Testis (tissue), 2 donors: ENCODE results near the gene PHLPP1.

Source experiments
- POLR2A ChIP-seq: fragments of 450-650 bp; IDR thresholded peaks from one replicate; pipeline ENCODE4 v1.6.1; 2017; ENCODE audit warnings: antibody characterized with exemption, mild to moderate bottlenecking, moderate library complexity
- TF ChIP-seq, protein P1 (sequence below), 3 experiments: fragments of 450-650 bp in 2 of 3; fragments of 200-600 bp in 1 of 3; sonication (generic) in 1 of 3; IDR thresholded peaks; one replicate each; pipeline ENCODE4 v1.5.1; 2016 to 2019; ENCODE audit warnings: antibody characterized with exemption in 3 of 3, mild to moderate bottlenecking in 2 of 3, moderate library complexity in 1 of 3

DNA sequence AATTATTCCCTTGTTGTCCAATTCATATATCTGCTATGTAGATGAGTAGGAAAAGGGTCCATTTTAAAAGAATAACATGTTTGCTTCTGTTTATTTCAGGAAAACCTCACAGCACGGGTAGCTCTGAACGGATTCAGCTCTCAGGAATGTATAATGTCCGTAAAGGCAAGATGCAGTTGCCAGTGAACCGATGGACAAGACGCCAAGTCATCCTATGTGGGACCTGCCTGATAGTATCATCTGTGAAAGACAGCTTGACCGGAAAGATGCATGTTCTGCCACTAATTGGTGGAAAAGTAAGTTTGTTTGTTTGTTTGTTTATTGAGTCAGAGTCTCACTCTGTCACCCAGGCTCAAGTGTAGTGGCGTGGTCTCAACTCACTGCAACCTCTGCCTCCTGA lies 114.6 kb downstream of the PHLPP1 start:
- TF ChIP-seq POLR2A = no peak
- TF ChIP-seq, protein P1, sequence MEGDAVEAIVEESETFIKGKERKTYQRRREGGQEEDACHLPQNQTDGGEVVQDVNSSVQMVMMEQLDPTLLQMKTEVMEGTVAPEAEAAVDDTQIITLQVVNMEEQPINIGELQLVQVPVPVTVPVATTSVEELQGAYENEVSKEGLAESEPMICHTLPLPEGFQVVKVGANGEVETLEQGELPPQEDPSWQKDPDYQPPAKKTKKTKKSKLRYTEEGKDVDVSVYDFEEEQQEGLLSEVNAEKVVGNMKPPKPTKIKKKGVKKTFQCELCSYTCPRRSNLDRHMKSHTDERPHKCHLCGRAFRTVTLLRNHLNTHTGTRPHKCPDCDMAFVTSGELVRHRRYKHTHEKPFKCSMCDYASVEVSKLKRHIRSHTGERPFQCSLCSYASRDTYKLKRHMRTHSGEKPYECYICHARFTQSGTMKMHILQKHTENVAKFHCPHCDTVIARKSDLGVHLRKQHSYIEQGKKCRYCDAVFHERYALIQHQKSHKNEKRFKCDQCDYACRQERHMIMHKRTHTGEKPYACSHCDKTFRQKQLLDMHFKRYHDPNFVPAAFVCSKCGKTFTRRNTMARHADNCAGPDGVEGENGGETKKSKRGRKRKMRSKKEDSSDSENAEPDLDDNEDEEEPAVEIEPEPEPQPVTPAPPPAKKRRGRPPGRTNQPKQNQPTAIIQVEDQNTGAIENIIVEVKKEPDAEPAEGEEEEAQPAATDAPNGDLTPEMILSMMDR (IDR thresholded peaks at IDR 0.05) = no peak
